Adrenal gland (tissue), 12 donors: Measurements from ENCODE around the gene NR3C1. TPM values are rescaled to one million over a fixed set of nuclear protein-coding genes. Genes with fewer than 3 reads are reported as not detected.

Source experiments
- DNase-seq, 7 donors: peaks; one replicate each; pipeline ENCODE4 v3.0.0-alpha.2; 2019 to 2020
- H3K27ac ChIP-seq, 5 donors: fragments of 200-600 bp; sonication (generic) in 4 of 5; 1 replicate in 3 of 5; 2 replicates in 2 of 5; pipeline versions ENCODE4 v1.5.1 to v1.8.0; 2016 to 2020; ENCODE audit warnings: mild to moderate bottlenecking in 1 of 5
- H3K27me3 ChIP-seq: fragments of 200-600 bp; 2 replicates; pipeline ENCODE4 v1.8.0; 2021
- H3K36me3 ChIP-seq, 2 donors: fragments of 200-600 bp; replicated peaks in 1 of 2; 1 replicate in 1 of 2; 2 replicates in 1 of 2; pipeline versions ENCODE4 v1.5.1 to v1.8.0; 2018 to 2022
- H3K4me1 ChIP-seq, 2 donors: fragments of 200-600 bp; replicated peaks in 1 of 2; 1 replicate in 1 of 2; 2 replicates in 1 of 2; pipeline versions ENCODE4 v1.5.1 to v1.8.0; 2018 to 2021
- H3K4me3 ChIP-seq, 4 donors: fragments of 200-600 bp; sonication (generic) in 3 of 4; one replicate each; pipeline ENCODE4 v1.5.1; 2016 to 2018
- H3K9me3 ChIP-seq, 3 donors: fragments of 200-600 bp; sonication (generic) in 1 of 3; replicated peaks in 1 of 3; 1 replicate in 2 of 3; 2 replicates in 1 of 3; pipeline versions ENCODE4 v1.5.1 to v1.8.0; 2016 to 2021
- CTCF ChIP-seq, 6 experiments: fragments of 450-650 bp in 4 of 6; fragments of 200-600 bp in 2 of 6; sonication (generic) in 1 of 6; IDR thresholded peaks; 1 replicate in 5 of 6; 2 replicates in 1 of 6; pipeline versions ENCODE4 v1.5.1 to v1.8.0; 2016 to 2021; ENCODE audit warnings: antibody characterized with exemption in 6 of 6, mild to moderate bottlenecking in 2 of 6, moderate library complexity in 1 of 6
- POLR2A ChIP-seq, 2 donors: fragments of 450-650 bp; IDR thresholded peaks; one replicate each; pipeline ENCODE4 v1.6.1; 2017; ENCODE audit warnings: antibody characterized with exemption in 2 of 2, mild to moderate bottlenecking in 2 of 2, moderate library complexity in 1 of 2
- WGBS, 4 donors: extraction: QIAGEN DNeasy Blood & Tissue Kit in 2 of 4; methylation state at CpG; one replicate each; pipeline versions ENCODE4 v1.1.5 to v1.1.7; 2013 to 2017; 5-methylcytosine and 5-hydroxymethylcytosine counted together
- intact Hi-C, 2 donors: fragments of 100-400 bp; cut with DNase I; formaldehyde crosslinking; loops; one replicate each; pipeline versions ENCODE4 v1.14.1 to v1.15.0; 2022 to 2023
- polyA plus RNA-seq, 3 donors: library from polyadenylated mRNA; stranded (reverse); fragments of 200-250 nt in 2 of 3; fragments of 350-450 nt in 1 of 3; fragmentation: Illumina TruSeq in 1 of 3; extraction: RNeasy Lipid Tissue Mini Kit (QIAGEN cat#74804) in 1 of 3; gene quantifications; one replicate each; pipeline ENCODE4 v1.2.3, GENCODE V29; 2013 to 2014
- total RNA-seq, 9 donors: library from RNA; depleted of rRNA in 4 of 9; stranded (reverse); fragments of >200 nt in 4 of 9; fragments of 120-200 nt in 1 of 9; fragmentation: NEBNext Ultra II Directional in 1 of 9; extraction: Animal tissue kit (Norgen Biotek cat#: 25700) in 1 of 9; gene quantifications; one replicate each; pipeline versions ENCODE4 v1.1.0 to v1.2.4, GENCODE V29; 2013 to 2023
- donor health status: healthy with polysubstance abuse.
- donor health status: Bipolar disorder and iron deficiency.
- donor health status: DM: yes; HTN: yes; CAD: no.
- donor health status: DM: no; HTN: no; CAD: no.
- donor health status: DM: no; HTN: no; CAD: no.
- donor health status: DM: yes; HTN: yes; CAD: no.

NR3C1 gene
- total and polyA plus RNA-seq, 12 donors: 7.5 to 35.5 (median 24.5) TPM

- intact Hi-C loops: no loop called here
- DNase-seq: no peak
- TF ChIP-seq POLR2A (IDR thresholded peaks at IDR 0.05) (no peak), CTCF (IDR thresholded peaks at IDR 0.05) (no peak)
- H3K36me3 ChIP-seq: no peaks in the 10 kb centered on the region
- H3K4me3 ChIP-seq: no peak overlapping the region
- no peak overlapping the region for H3K27ac ChIP-seq
- no peaks in the 10 kb centered on the region for H3K4me1 ChIP-seq
- no peaks in the 10 kb centered on the region for H3K9me3 ChIP-seq
- no peaks in the 10 kb centered on the region for H3K27me3 ChIP-seq
Observed at GRCh38 chr5:143416411-143416810, 12.9 kb upstream of the NR3C1 start.

GRCh38 chr5:143413958-143414669, 10.6 kb upstream of the NR3C1 start:
- no peak overlapping the region for H3K27ac ChIP-seq
- H3K4me1 ChIP-seq: no peaks in the 10 kb centered on the region
- H3K9me3 ChIP-seq: no peaks in the 10 kb centered on the region
- no peak for TF ChIP-seq POLR2A (IDR thresholded peaks at IDR 0.05)
- TF ChIP-seq CTCF (IDR thresholded peaks at IDR 0.05): no peak
- intact Hi-C loops: no loop called here
- H3K36me3 ChIP-seq: no peaks in the 10 kb centered on the region
- no peaks in the 10 kb centered on the region for H3K27me3 ChIP-seq
- WGBS, 4 donors: 74 to 76% (median 76%) methylated on average over 4 of the region's 4 CpGs
- no peak overlapping the region for H3K4me3 ChIP-seq
- DNase-seq: no peak

- intact Hi-C loops: no loop called here
- no peaks in the 10 kb centered on the region for H3K4me1 ChIP-seq
- no peaks in the 10 kb centered on the region for H3K9me3 ChIP-seq
- TF ChIP-seq CTCF (IDR thresholded peaks at IDR 0.05) (no peak), POLR2A (IDR thresholded peaks at IDR 0.05) (no peak)
- DNase-seq: no peak
- no peaks in the 10 kb centered on the region for H3K36me3 ChIP-seq
- no peak overlapping the region for H3K4me3 ChIP-seq
- WGBS, 4 donors: 91 to 97% (median 92%) methylated on average over 2 of the region's 2 CpGs
- H3K27ac ChIP-seq: no peak overlapping the region
- no peaks in the 10 kb centered on the region for H3K27me3 ChIP-seq
Observed at GRCh38 chr5:143412661-143413342, 9.3 kb upstream of the NR3C1 start.

GRCh38 chr5:143409926-143410325, 6.4 kb upstream of the NR3C1 start:
- Histone ChIP-seq H3K4me1 (no peaks in the 10 kb centered on the region), H3K4me3 (no peak overlapping the region), H3K9me3 (no peaks in the 10 kb centered on the region), H3K27ac (no peak overlapping the region), H3K36me3 (no peaks in the 10 kb centered on the region), H3K27me3 (no peaks in the 10 kb centered on the region)
- intact Hi-C loops: loop anchor here in 1 of 2 donors (10.0 kb wide), 2 partner anchors 405 to 415 kb away; no protein-coding TSS in a partner anchor
- no peak for DNase-seq
- WGBS, 4 donors: 80 to 94% (median 88%) methylated on average over 2 of the region's 2 CpGs
- TF ChIP-seq POLR2A (IDR thresholded peaks at IDR 0.05) (no peak), CTCF (IDR thresholded peaks at IDR 0.05) (no peak)
